Measurements from ENCODE around the gene RHOT2. TPM values are rescaled to one million over a fixed set of nuclear protein-coding genes. Genes with fewer than 3 reads are reported as not detected.
"Not testable (repeated sequence)": the region's sequence is repeated elsewhere in the genome, so short reads cannot be mapped to it uniquely, and the experiment has no call there.

Gene RHOT2
- polyA plus RNA-seq, 2 donors = 87.1 to 152 TPM

- H3K36me3 ChIP-seq (ENCODE audit: control insufficient read depth in 2 of 2, insufficient read depth in 2 of 2, low read length in 1 of 2) = no peaks in the 10 kb centered on the region
- no peak overlapping the region for H3K27ac ChIP-seq (ENCODE audit: low read depth in 2 of 2, low read length in 1 of 2)
- H3K9me3 ChIP-seq (ENCODE audit: control insufficient read depth in 2 of 2, insufficient read depth in 1 of 2, low read depth in 1 of 2, low read length in 1 of 2) = no peaks in the 10 kb centered on the region
- peaks cover 0 to 11% of the 10 kb centered on the region in 2 donors for H3K27me3 ChIP-seq (ENCODE audit: control insufficient read depth in 1 of 2, insufficient read depth in 2 of 2, low read length in 2 of 2)
- H3K4me3 ChIP-seq (ENCODE audit: low read depth in 1 of 2, low read length in 2 of 2) = no peak overlapping the region
- 53 to 72% methylated on average over 12 of the region's 12 CpGs for WGBS, 2 donors
- peaks cover 10 to 29% of the 10 kb centered on the region in 2 donors for H3K4me1 ChIP-seq (ENCODE audit: control insufficient read depth in 2 of 2, insufficient read depth in 2 of 2, low read length in 1 of 2)
Measured at GRCh38 chr16:711084-711483, 43.2 kb downstream of the RHOT2 start.

GRCh38 chr16:711548-712320 lies 43.8 kb downstream of the RHOT2 start:
- H3K4me1 ChIP-seq (ENCODE audit: control insufficient read depth in 2 of 2, insufficient read depth in 2 of 2, low read length in 1 of 2) = peaks cover 9 to 30% of the 10 kb centered on the region in 2 donors
- H3K9me3 ChIP-seq (ENCODE audit: control insufficient read depth in 2 of 2, insufficient read depth in 1 of 2, low read depth in 1 of 2, low read length in 1 of 2) = no peaks in the 10 kb centered on the region
- H3K4me3 ChIP-seq (ENCODE audit: low read depth in 1 of 2, low read length in 2 of 2) = no peak overlapping the region
- peaks cover 0 to 11% of the 10 kb centered on the region in 2 donors for H3K27me3 ChIP-seq (ENCODE audit: control insufficient read depth in 1 of 2, insufficient read depth in 2 of 2, low read length in 2 of 2)
- no peak overlapping the region for H3K27ac ChIP-seq (ENCODE audit: low read depth in 2 of 2, low read length in 1 of 2)
- WGBS, 2 donors = 8 to 9% methylated on average over 25 of the region's 25 CpGs
- no peaks in the 10 kb centered on the region for H3K36me3 ChIP-seq (ENCODE audit: control insufficient read depth in 2 of 2, insufficient read depth in 2 of 2, low read length in 1 of 2)

- H3K4me1 ChIP-seq (ENCODE audit: control insufficient read depth in 2 of 2, insufficient read depth in 2 of 2, low read length in 1 of 2) = peaks cover 6 to 31% of the 10 kb centered on the region in 2 donors
- H3K27ac ChIP-seq (ENCODE audit: low read depth in 2 of 2, low read length in 1 of 2); H3K9me3 ChIP-seq (ENCODE audit: control insufficient read depth in 2 of 2, insufficient read depth in 1 of 2, low read depth in 1 of 2, low read length in 1 of 2); H3K4me3 ChIP-seq (ENCODE audit: low read depth in 1 of 2, low read length in 2 of 2); H3K36me3 ChIP-seq (ENCODE audit: control insufficient read depth in 2 of 2, insufficient read depth in 2 of 2, low read length in 1 of 2); H3K27me3 ChIP-seq (ENCODE audit: control insufficient read depth in 1 of 2, insufficient read depth in 2 of 2, low read length in 2 of 2): not testable (repeated sequence)
- WGBS, 2 donors = 30% methylated on average over 13 of the region's 13 CpGs
Measured at GRCh38 chr16:712740-713250, 44.9 kb downstream of the RHOT2 start.

- 55 to 61% methylated on average over 11 of the region's 11 CpGs for WGBS, 2 donors
- Histone ChIP-seq H3K4me1 (ENCODE audit: control insufficient read depth in 2 of 2, insufficient read depth in 2 of 2, low read length in 1 of 2) (peaks cover 3 to 26% of the 10 kb centered on the region in 2 donors), H3K27me3 (ENCODE audit: control insufficient read depth in 1 of 2, insufficient read depth in 2 of 2, low read length in 2 of 2) (peaks cover 0 to 8% of the 10 kb centered on the region in 2 donors), H3K4me3 (ENCODE audit: low read depth in 1 of 2, low read length in 2 of 2) (no peak overlapping the region), H3K9me3 (ENCODE audit: control insufficient read depth in 2 of 2, insufficient read depth in 1 of 2, low read depth in 1 of 2, low read length in 1 of 2) (no peaks in the 10 kb centered on the region), H3K36me3 (ENCODE audit: control insufficient read depth in 2 of 2, insufficient read depth in 2 of 2, low read length in 1 of 2) (no peaks in the 10 kb centered on the region), H3K27ac (ENCODE audit: low read depth in 2 of 2, low read length in 1 of 2) (no peak overlapping the region)
Measured at GRCh38 chr16:714079-714478, 46.1 kb downstream of the RHOT2 start.

- 5 to 6% methylated on average over 68 to 108 of the region's 108 CpGs for WGBS, 2 donors
- Histone ChIP-seq H3K9me3 (ENCODE audit: control insufficient read depth in 2 of 2, insufficient read depth in 1 of 2, low read depth in 1 of 2, low read length in 1 of 2) (no peaks in the 10 kb centered on the region), H3K36me3 (ENCODE audit: control insufficient read depth in 2 of 2, insufficient read depth in 2 of 2, low read length in 1 of 2) (no peaks in the 10 kb centered on the region), H3K27ac (ENCODE audit: low read depth in 2 of 2, low read length in 1 of 2) (peak within 1 kb of the TSS in 1 of 2 donors; percentile 6), H3K4me1 (ENCODE audit: control insufficient read depth in 2 of 2, insufficient read depth in 2 of 2, low read length in 1 of 2) (peaks cover 3 to 27% of the 10 kb centered on the region in 2 donors), H3K4me3 (ENCODE audit: low read depth in 1 of 2, low read length in 2 of 2) (peak within 1 kb of the TSS; percentile 54 to 58), H3K27me3 (ENCODE audit: control insufficient read depth in 1 of 2, insufficient read depth in 2 of 2, low read length in 2 of 2) (peaks cover 0 to 3% of the 10 kb centered on the region in 2 donors)
Measured at GRCh38 chr16:714558-715476, 46.9 kb downstream of the RHOT2 start, which contains the start of gene METRN. METRN (plus strand) TSS chr16:715118; CDS start chr16:715290, 172 bp downstream.

- Histone ChIP-seq H3K36me3 (ENCODE audit: control insufficient read depth in 2 of 2, insufficient read depth in 2 of 2, low read length in 1 of 2) (no peaks in the 10 kb centered on the region), H3K9me3 (ENCODE audit: control insufficient read depth in 2 of 2, insufficient read depth in 1 of 2, low read depth in 1 of 2, low read length in 1 of 2) (no peaks in the 10 kb centered on the region), H3K27ac (ENCODE audit: low read depth in 2 of 2, low read length in 1 of 2) (no peak overlapping the region), H3K4me1 (ENCODE audit: control insufficient read depth in 2 of 2, insufficient read depth in 2 of 2, low read length in 1 of 2) (peaks cover 6 to 32% of the 10 kb centered on the region in 2 donors), H3K27me3 (ENCODE audit: control insufficient read depth in 1 of 2, insufficient read depth in 2 of 2, low read length in 2 of 2) (peaks cover 0 to 3% of the 10 kb centered on the region in 2 donors), H3K4me3 (ENCODE audit: low read depth in 1 of 2, low read length in 2 of 2) (peak overlapping the region; percentile 54 to 58)
- WGBS, 2 donors = 2% methylated on average over 36 to 74 of the region's 74 CpGs
Measured at GRCh38 chr16:715477-716199, 47.7 kb downstream of the RHOT2 start.

GRCh38 chr16:716200-716568 lies 48.3 kb downstream of the RHOT2 start:
- H3K4me3 ChIP-seq (ENCODE audit: low read depth in 1 of 2, low read length in 2 of 2) = peak overlapping the region; percentile 54 to 58
- H3K36me3 ChIP-seq (ENCODE audit: control insufficient read depth in 2 of 2, insufficient read depth in 2 of 2, low read length in 1 of 2) = no peaks in the 10 kb centered on the region
- H3K27ac ChIP-seq (ENCODE audit: low read depth in 2 of 2, low read length in 1 of 2) = no peak overlapping the region
- H3K27me3 ChIP-seq (ENCODE audit: control insufficient read depth in 1 of 2, insufficient read depth in 2 of 2, low read length in 2 of 2) = peaks cover 0 to 3% of the 10 kb centered on the region in 2 donors
- no peaks in the 10 kb centered on the region for H3K9me3 ChIP-seq (ENCODE audit: control insufficient read depth in 2 of 2, insufficient read depth in 1 of 2, low read depth in 1 of 2, low read length in 1 of 2)
- 24 to 25% methylated on average over 12 of the region's 12 CpGs for WGBS, 2 donors
- peaks cover 6 to 29% of the 10 kb centered on the region in 2 donors for H3K4me1 ChIP-seq (ENCODE audit: control insufficient read depth in 2 of 2, insufficient read depth in 2 of 2, low read length in 1 of 2)

GRCh38 chr16:716768-717325 lies 48.9 kb downstream of the RHOT2 start:
- Histone ChIP-seq H3K36me3 (ENCODE audit: control insufficient read depth in 2 of 2, insufficient read depth in 2 of 2, low read length in 1 of 2) (no peaks in the 10 kb centered on the region), H3K27ac (ENCODE audit: low read depth in 2 of 2, low read length in 1 of 2) (no peak overlapping the region), H3K4me3 (ENCODE audit: low read depth in 1 of 2, low read length in 2 of 2) (no peak overlapping the region), H3K9me3 (ENCODE audit: control insufficient read depth in 2 of 2, insufficient read depth in 1 of 2, low read depth in 1 of 2, low read length in 1 of 2) (no peaks in the 10 kb centered on the region), H3K4me1 (ENCODE audit: control insufficient read depth in 2 of 2, insufficient read depth in 2 of 2, low read length in 1 of 2) (peaks cover 11 to 35% of the 10 kb centered on the region in 2 donors), H3K27me3 (ENCODE audit: control insufficient read depth in 1 of 2, insufficient read depth in 2 of 2, low read length in 2 of 2) (peaks cover 0 to 3% of the 10 kb centered on the region in 2 donors)
- 81 to 87% methylated on average over 27 to 29 of the region's 29 CpGs for WGBS, 2 donors

Measured in esophagus (tissue), 2 donors.